HEK293 (cell line): ENCODE measurements around the gene FUBP1.

Experiments
- BCL11B ChIP-seq: fragments of 450-650 bp; formaldehyde crosslinking; IDR thresholded peaks from 2 replicates; pipeline ENCODE4 v1.5.1; 2016; ENCODE audit warnings: low read depth, missing biosample characterization, missing genetic modification characterization
- CTCF ChIP-seq: fragments of 450-650 bp; formaldehyde crosslinking; IDR thresholded peaks from 2 replicates; pipeline ENCODE4 v1.5.1; 2016; ENCODE audit warnings: missing biosample characterization, missing genetic modification characterization
- ZBTB11 ChIP-seq: fragments of 450-650 bp; formaldehyde crosslinking; conservative IDR thresholded peaks from 2 replicates; pipeline ENCODE4 v1.5.1; 2016; ENCODE audit warnings: low read depth, missing biosample characterization, missing genetic modification characterization
- ZNF140 ChIP-seq: fragments of 450-650 bp; formaldehyde crosslinking; IDR thresholded peaks from 2 replicates; pipeline ENCODE4 v1.5.1; 2016; ENCODE audit warnings: missing biosample characterization, missing genetic modification characterization
- ZNF184 ChIP-seq: fragments of 450-650 bp; IDR thresholded peaks from 2 replicates; pipeline ENCODE4 v1.5.1; 2018; ENCODE audit warnings: missing biosample characterization, mild to moderate bottlenecking, missing genetic modification characterization
- ZNF426 ChIP-seq: fragments of 450-650 bp; formaldehyde crosslinking; IDR thresholded peaks from 2 replicates; pipeline ENCODE4 v1.5.1; 2017; ENCODE audit warnings: missing biosample characterization, missing genetic modification characterization, mild to moderate bottlenecking, inconsistent platforms, moderate library complexity
- ZNF433 ChIP-seq: fragments of 450-650 bp; formaldehyde crosslinking; IDR thresholded peaks from 2 replicates; pipeline ENCODE4 v1.5.1; 2016; ENCODE audit warnings: missing biosample characterization, missing genetic modification characterization, low read depth
- ZNF530 ChIP-seq: fragments of 450-650 bp; formaldehyde crosslinking; IDR thresholded peaks from 2 replicates; pipeline ENCODE4 v1.5.1; 2016; ENCODE audit warnings: low read depth, missing biosample characterization, missing genetic modification characterization
- ZNF777 ChIP-seq: fragments of 450-650 bp; formaldehyde crosslinking; IDR thresholded peaks from 2 replicates; pipeline ENCODE4 v1.5.1; 2017; ENCODE audit warnings: missing biosample characterization, missing genetic modification characterization, borderline replicate concordance
- ZNF791 ChIP-seq: fragments of 450-650 bp; formaldehyde crosslinking; IDR thresholded peaks from 2 replicates; pipeline ENCODE4 v1.5.1; 2016; ENCODE audit warnings: missing biosample characterization, missing genetic modification characterization
- ZSCAN5A ChIP-seq: fragments of 450-650 bp; formaldehyde crosslinking; IDR thresholded peaks from 2 replicates; pipeline ENCODE4 v1.5.1; 2016; ENCODE audit warnings: missing biosample characterization, missing genetic modification characterization

- TF ChIP-seq CTCF (tag by site-specific recombination), result no peak
- no peak for TF ChIP-seq ZNF184 (tag by site-specific recombination)
- TF ChIP-seq ZNF777 (tag by site-specific recombination), result no peak
- no peak for TF ChIP-seq BCL11B (tag by site-specific recombination)
- no peak for TF ChIP-seq ZNF791
- TF ChIP-seq ZNF426 (tag by site-specific recombination), result no peak
- no peak for TF ChIP-seq ZNF433 (tag by site-specific recombination)
- TF ChIP-seq ZBTB11, result no peak
- TF ChIP-seq ZNF530 (tag by site-specific recombination), result no peak
- TF ChIP-seq ZSCAN5A (tag by site-specific recombination), result no peak
- no peak for TF ChIP-seq ZNF140 (tag by site-specific recombination)
Observed at GRCh38 chr1:78015148-78015547, 36.3 kb upstream of the FUBP1 start.
